Measurements from ENCODE around the gene IL23R. TPM values are rescaled to one million over a fixed set of nuclear protein-coding genes. Genes with fewer than 3 reads are reported as not detected.
A peak's percentile ranks its signal among the peaks of the same experiment; 100 is the strongest.

The IL23R gene
- total RNA-seq, 2 donors from 2014 or later = 0.26 TPM; not detected in 1

DNA sequence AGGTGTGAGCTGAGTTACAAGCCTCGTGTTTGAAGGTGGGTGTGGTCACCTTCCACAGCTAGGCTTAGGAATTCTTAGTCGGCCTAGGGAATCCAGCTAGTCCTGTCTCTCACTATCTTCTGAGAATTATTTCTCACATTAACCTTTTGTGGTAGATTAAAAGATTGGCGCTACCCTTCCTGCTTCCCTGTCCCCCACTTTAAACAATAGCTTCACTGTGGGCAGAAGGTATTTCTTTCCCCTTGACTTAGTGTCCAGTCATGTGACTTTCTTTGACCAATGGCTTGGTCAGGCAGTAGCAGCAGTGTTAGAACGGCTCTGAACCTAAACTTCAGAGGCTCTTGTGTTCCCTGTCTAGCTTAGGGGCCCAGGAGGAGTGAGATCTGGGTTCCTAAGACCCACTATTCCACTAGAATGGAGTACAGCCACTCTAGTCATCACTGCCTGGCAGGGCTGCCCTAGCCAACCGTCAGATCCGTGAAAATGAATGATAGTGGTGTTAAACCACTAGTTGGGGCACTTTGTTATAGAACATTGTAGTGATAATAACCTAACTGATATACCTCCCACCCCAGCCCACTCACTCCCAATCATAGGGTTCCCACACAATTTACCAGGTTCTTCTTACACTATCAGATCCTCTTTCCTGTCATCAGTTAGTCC, 17.6 kb upstream of the IL23R start:
- Histone ChIP-seq H3K4me1 (peaks cover 10% of the 10 kb centered on the region), H3K27me3 (no peaks in the 10 kb centered on the region), H3K4me3 (no peak overlapping the region), H3K9me3 (no peaks in the 10 kb centered on the region), H3K36me3 (replicated peaks in 1 of 2; ENCODE audit: insufficient read depth in 1 of 2, low read depth in 2 of 2) (no peaks in the 10 kb centered on the region), H3K27ac (no peak overlapping the region)
- ATAC-seq (peak; percentile 38), DNase-seq (no peak)
- intact Hi-C loops (cut with DNase I) = loop anchor here (5.0 kb wide), 1 partner anchor 156 kb away; no protein-coding TSS in a partner anchor
- WGBS, 2 donors = 31 to 36% methylated on average over 5 to 6 of the region's 6 CpGs
- no peak for TF ChIP-seq POLR2A (IDR thresholded peaks at IDR 0.05)
- TF ChIP-seq, protein P1, sequence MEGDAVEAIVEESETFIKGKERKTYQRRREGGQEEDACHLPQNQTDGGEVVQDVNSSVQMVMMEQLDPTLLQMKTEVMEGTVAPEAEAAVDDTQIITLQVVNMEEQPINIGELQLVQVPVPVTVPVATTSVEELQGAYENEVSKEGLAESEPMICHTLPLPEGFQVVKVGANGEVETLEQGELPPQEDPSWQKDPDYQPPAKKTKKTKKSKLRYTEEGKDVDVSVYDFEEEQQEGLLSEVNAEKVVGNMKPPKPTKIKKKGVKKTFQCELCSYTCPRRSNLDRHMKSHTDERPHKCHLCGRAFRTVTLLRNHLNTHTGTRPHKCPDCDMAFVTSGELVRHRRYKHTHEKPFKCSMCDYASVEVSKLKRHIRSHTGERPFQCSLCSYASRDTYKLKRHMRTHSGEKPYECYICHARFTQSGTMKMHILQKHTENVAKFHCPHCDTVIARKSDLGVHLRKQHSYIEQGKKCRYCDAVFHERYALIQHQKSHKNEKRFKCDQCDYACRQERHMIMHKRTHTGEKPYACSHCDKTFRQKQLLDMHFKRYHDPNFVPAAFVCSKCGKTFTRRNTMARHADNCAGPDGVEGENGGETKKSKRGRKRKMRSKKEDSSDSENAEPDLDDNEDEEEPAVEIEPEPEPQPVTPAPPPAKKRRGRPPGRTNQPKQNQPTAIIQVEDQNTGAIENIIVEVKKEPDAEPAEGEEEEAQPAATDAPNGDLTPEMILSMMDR (IDR thresholded peaks at IDR 0.05) = no peak

DNA sequence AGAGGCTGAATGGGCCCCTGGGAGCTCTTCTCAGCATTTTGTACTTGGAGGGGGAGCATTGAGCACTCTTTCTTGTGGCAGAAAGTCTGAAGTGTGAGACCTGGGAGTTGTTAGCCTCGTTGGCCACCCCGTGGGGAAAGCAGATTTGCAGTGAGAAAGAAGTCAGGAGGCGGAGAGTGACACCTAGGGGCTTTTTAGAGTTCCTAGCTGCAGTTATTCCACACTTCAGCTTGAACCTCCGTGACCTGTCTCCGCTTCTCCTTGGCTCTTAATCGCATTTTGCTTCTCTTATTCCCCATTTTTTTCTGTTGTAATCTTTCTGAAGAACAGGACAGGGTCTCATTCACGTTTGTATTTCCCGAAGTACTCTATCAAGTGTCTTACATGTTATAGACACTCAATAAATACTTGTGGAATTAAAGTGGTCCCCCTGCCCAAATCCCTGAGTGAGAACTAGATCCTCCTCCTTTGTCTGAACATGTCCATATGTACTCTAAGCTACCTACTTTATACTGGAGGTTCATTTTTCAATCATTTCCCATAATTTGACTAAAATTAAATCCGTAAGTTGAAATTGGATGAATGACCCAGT, 17.0 kb upstream of the IL23R start:
- Histone ChIP-seq H3K4me1 (peaks cover 10% of the 10 kb centered on the region), H3K27ac (no peak overlapping the region), H3K27me3 (no peaks in the 10 kb centered on the region), H3K4me3 (no peak overlapping the region), H3K9me3 (no peaks in the 10 kb centered on the region), H3K36me3 (replicated peaks in 1 of 2; ENCODE audit: insufficient read depth in 1 of 2, low read depth in 2 of 2) (no peaks in the 10 kb centered on the region)
- 12% methylated on average over 9 of the region's 9 CpGs for WGBS, 2 donors
- intact Hi-C loops (cut with DNase I) = loop anchor here (5.0 kb wide), 1 partner anchor 157 kb away; no protein-coding TSS in a partner anchor
- no peak for TF ChIP-seq POLR2A (IDR thresholded peaks at IDR 0.05)
- TF ChIP-seq, protein P1 (IDR thresholded peaks at IDR 0.05) = peak; percentile 65 to 99 (median 97)
- peak; percentile 94 for ATAC-seq
- DNase-seq = peak; percentile 77 to 85 (median 79)

DNA sequence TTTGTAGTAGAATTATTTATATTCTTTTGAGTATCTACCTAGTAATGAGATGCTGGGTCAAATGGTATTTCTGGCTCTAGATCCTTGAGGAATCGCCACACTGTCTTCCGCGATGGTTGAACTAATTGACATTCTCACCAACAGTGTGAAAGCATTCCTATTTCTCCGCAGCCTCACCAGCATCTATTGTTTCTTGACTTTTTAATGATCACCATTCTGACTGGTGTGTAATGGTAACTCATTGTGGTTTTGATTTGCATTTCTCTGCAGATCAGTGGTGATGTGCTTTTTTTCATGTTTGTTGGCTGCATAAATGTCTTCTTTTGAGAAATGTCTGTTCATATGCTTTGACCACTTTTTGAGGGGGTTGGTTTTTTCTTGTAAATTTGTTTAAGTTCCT, 15.3 kb upstream of the IL23R start:
- H3K36me3 ChIP-seq (replicated peaks in 1 of 2; ENCODE audit: insufficient read depth in 1 of 2, low read depth in 2 of 2) = no peaks in the 10 kb centered on the region
- H3K27ac ChIP-seq = no peak overlapping the region
- H3K4me3 ChIP-seq = no peak overlapping the region
- ATAC-seq = no peak
- no peaks in the 10 kb centered on the region for H3K9me3 ChIP-seq
- peaks cover 10% of the 10 kb centered on the region for H3K4me1 ChIP-seq
- no peak for DNase-seq
- intact Hi-C loops (cut with DNase I) = loop anchor here (10.0 kb wide), 1 partner anchor 386 kb away; no protein-coding TSS in a partner anchor
- H3K27me3 ChIP-seq = no peaks in the 10 kb centered on the region
- 75 to 82% methylated on average over 4 of the region's 4 CpGs for WGBS, 2 donors
- TF ChIP-seq, protein P1 (IDR thresholded peaks at IDR 0.05) = no peak
- TF ChIP-seq POLR2A (IDR thresholded peaks at IDR 0.05) = no peak

DNA sequence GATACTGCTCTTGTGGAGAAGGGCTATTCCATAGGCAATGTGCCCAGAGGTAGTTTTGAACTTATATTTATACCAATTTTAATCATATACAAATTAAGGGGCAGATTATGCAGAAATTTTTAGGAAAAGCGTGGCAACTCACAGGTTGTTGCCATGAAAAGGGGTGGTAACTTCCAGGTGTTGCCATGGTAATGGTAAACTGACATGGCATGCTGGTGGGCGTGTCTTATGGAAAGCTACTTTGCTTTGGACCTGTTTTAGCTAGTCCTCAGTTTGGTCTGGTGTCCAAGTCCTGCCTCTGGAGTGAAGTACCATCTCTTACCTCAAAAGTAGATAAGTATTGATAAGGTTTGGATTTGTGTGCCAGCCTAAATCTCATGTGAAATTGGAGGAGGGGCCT, 7.9 kb upstream of the IL23R start:
- no peak for DNase-seq
- TF ChIP-seq, protein P1 (IDR thresholded peaks at IDR 0.05) = no peak
- TF ChIP-seq POLR2A (IDR thresholded peaks at IDR 0.05) = no peak
- ATAC-seq = no peak
- Histone ChIP-seq H3K4me3 (no peak overlapping the region), H3K27ac (no peak overlapping the region), H3K4me1 (no peaks in the 10 kb centered on the region), H3K9me3 (no peaks in the 10 kb centered on the region), H3K27me3 (no peaks in the 10 kb centered on the region), H3K36me3 (replicated peaks in 1 of 2; ENCODE audit: insufficient read depth in 1 of 2, low read depth in 2 of 2) (no peaks in the 10 kb centered on the region)
- WGBS, 2 donors = 66 to 67% methylated on average over 2 of the region's 2 CpGs
- intact Hi-C loops (cut with DNase I) = loop anchor here (10.0 kb wide), 1 partner anchor 394 kb away; no protein-coding TSS in a partner anchor
